Tibial nerve (tissue), 4 donors: ENCODE results near the gene KIF13A.

ENCODE experiments used
- EP300 ChIP-seq, 2 donors: sonication (generic); formaldehyde crosslinking; IDR thresholded peaks; one replicate each; pipeline ENCODE4 v1.6.1; 2017; ENCODE audit warnings: antibody characterized with exemption in 2 of 2, mild to moderate bottlenecking in 1 of 2
- POLR2A ChIP-seq, 2 donors: fragments of 450-650 bp; IDR thresholded peaks; one replicate each; pipeline ENCODE4 v1.6.1; 2017; ENCODE audit warnings: antibody characterized with exemption in 2 of 2, mild to moderate bottlenecking in 2 of 2, moderate library complexity in 2 of 2
- TF ChIP-seq, protein P1 (sequence below), 5 experiments: fragments of 200-600 bp in 3 of 5; fragments of 450-650 bp in 2 of 5; sonication (generic) in 3 of 5; IDR thresholded peaks; one replicate each; pipeline ENCODE4 v1.5.1; 2016 to 2019; ENCODE audit warnings: antibody characterized with exemption in 5 of 5, mild to moderate bottlenecking in 3 of 5, moderate library complexity in 2 of 5

DNA sequence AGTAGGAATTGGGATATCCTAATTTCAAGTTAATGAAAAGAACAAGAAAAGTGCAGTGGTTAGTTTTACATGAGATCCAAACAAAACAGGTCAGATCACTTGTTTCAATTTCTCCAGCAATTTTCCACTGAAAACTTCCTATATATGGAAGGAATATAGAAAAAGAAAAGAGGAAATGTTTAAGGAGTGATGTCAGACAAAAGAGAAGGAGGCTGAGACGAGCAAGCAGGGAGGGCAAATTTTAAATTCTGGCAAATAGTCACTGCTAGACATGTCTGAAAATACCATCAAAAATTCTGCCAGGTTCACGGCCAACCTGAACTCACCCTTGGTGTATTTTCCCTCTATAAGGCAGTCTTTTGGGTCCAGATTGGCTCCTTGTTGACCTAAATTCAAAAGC lies 271.2 kb downstream of the KIF13A start:
- TF ChIP-seq, protein P1, sequence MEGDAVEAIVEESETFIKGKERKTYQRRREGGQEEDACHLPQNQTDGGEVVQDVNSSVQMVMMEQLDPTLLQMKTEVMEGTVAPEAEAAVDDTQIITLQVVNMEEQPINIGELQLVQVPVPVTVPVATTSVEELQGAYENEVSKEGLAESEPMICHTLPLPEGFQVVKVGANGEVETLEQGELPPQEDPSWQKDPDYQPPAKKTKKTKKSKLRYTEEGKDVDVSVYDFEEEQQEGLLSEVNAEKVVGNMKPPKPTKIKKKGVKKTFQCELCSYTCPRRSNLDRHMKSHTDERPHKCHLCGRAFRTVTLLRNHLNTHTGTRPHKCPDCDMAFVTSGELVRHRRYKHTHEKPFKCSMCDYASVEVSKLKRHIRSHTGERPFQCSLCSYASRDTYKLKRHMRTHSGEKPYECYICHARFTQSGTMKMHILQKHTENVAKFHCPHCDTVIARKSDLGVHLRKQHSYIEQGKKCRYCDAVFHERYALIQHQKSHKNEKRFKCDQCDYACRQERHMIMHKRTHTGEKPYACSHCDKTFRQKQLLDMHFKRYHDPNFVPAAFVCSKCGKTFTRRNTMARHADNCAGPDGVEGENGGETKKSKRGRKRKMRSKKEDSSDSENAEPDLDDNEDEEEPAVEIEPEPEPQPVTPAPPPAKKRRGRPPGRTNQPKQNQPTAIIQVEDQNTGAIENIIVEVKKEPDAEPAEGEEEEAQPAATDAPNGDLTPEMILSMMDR (IDR thresholded peaks at IDR 0.05): no peak
- TF ChIP-seq EP300 (IDR thresholded peaks at IDR 0.05): no peak
- no peak for TF ChIP-seq POLR2A (IDR thresholded peaks at IDR 0.05)
